OCI-LY7 (cell line): ENCODE results near the gene HCN1. TPM values are rescaled to one million over a fixed set of nuclear protein-coding genes. Genes with fewer than 3 reads are reported as not detected.

Experiments
- BruUV-seq: library from RNA; stranded (reverse); fragments of 400-500 nt; replicated peaks from 2 replicates; lab custom pipeline; 2021; lab: Mats Ljungman, UMichigan
- CTCF ChIA-PET: fragments of 300-600 bp; sonication (Branson Sonifier 250); formaldehyde crosslinking; loops from one replicate; lab custom pipeline; 2022; ENCODE audit warnings: antibody characterized with exemption; ENCODE audit not compliant: unreplicated experiment; lab: Charles Lee
- POLR2A ChIA-PET: fragments of 300-600 bp; sonication (Branson Sonifier 250); formaldehyde crosslinking; loops from one replicate; lab custom pipeline; 2022; ENCODE audit warnings: antibody characterized with exemption; lab: Charles Lee
- DNase-seq: peaks from one replicate; pipeline ENCODE4 v3.0.0-alpha.2; 2015; ENCODE audit warnings: low spot score
- H2AFZ ChIP-seq: fragments of 200-600 bp; sonication (generic), shearing (Covaris generic); 2 replicates; pipeline ENCODE4 v1.6.1; 2014; ENCODE audit warnings: mild to moderate bottlenecking, antibody characterized with exemption, low read length, moderate library complexity
- H3K27ac ChIP-seq: fragments of 200-600 bp; sonication (generic); 2 replicates; pipeline ENCODE4 v1.5.1; 2014; ENCODE audit warnings: mixed run types, low read depth, mild to moderate bottlenecking, moderate library complexity, low read length, inconsistent platforms; ENCODE audit not compliant: poor library complexity, severe bottlenecking
- H3K36me3 ChIP-seq: fragments of 200-600 bp; sonication (generic); 2 replicates; pipeline ENCODE4 v1.6.1; 2014; ENCODE audit warnings: mild to moderate bottlenecking, antibody characterized with exemption, low read length, moderate library complexity, mixed read lengths; ENCODE audit not compliant: insufficient read depth
- H3K4me1 ChIP-seq: fragments of 200-600 bp; sonication (generic); 2 replicates; pipeline ENCODE4 v1.5.1; 2014; ENCODE audit warnings: mild to moderate bottlenecking, low read length; ENCODE audit not compliant: insufficient read depth, poor library complexity, severe bottlenecking
- H3K4me2 ChIP-seq: fragments of 200-600 bp; sonication (generic); 2 replicates; pipeline ENCODE4 v1.6.1; 2014; ENCODE audit warnings: mild to moderate bottlenecking, low read length
- H3K4me3 ChIP-seq: fragments of 200-600 bp; sonication (generic); 2 replicates; pipeline ENCODE4 v1.5.1; 2014; ENCODE audit warnings: mild to moderate bottlenecking, low read depth, low read length; ENCODE audit not compliant: poor library complexity, severe bottlenecking
- H3K79me2 ChIP-seq: fragments of 200-600 bp; sonication (generic); 2 replicates; pipeline ENCODE4 v1.6.1; 2016; ENCODE audit warnings: low read depth, mild to moderate bottlenecking, low read length, moderate library complexity, mixed read lengths; ENCODE audit not compliant: insufficient read depth
- H3K9me2 ChIP-seq: fragments of 200-600 bp; sonication (generic); 2 replicates; pipeline ENCODE4 v1.6.1; 2016; ENCODE audit warnings: mild to moderate bottlenecking, low read length, mixed read lengths; ENCODE audit not compliant: insufficient read depth
- H3K9me3 ChIP-seq: fragments of 200-600 bp; sonication (generic); 2 replicates; pipeline ENCODE4 v1.6.1; 2014; ENCODE audit warnings: mild to moderate bottlenecking, mixed run types, low read length, mixed read lengths
- H4K20me1 ChIP-seq: fragments of 200-600 bp; sonication (generic); 2 replicates; pipeline ENCODE4 v1.6.1; 2014; ENCODE audit warnings: mild to moderate bottlenecking, antibody characterized with exemption, low read length, moderate library complexity, mixed read lengths; ENCODE audit not compliant: insufficient read depth
- CTCF ChIP-seq: fragments of 200-600 bp; sonication (generic); conservative IDR thresholded peaks from 2 replicates; pipeline ENCODE4 v1.5.1; 2014; ENCODE audit warnings: mild to moderate bottlenecking, antibody characterized with exemption, low read length, moderate library complexity, mixed read lengths
- EZH2phosphoT487 ChIP-seq: fragments of 200-600 bp; sonication (generic); IDR thresholded peaks from 2 replicates; pipeline ENCODE4 v1.6.1; 2018; ENCODE audit warnings: low read depth, borderline replicate concordance, mild to moderate bottlenecking, mixed run types, antibody characterized with exemption, low read length, moderate library complexity, mixed read lengths
- intact Hi-C: fragments of 100-400 bp; cut with micrococcal nuclease; formaldehyde crosslinking; loops from one replicate; pipeline ENCODE4 v1.10.0; 2022; ENCODE audit not compliant: unreplicated experiment
- total RNA-seq, 2 experiments: library from RNA; depleted of rRNA in 1 of 2; stranded (reverse); fragments of >200 nt in 1 of 2; shearing (Covaris generic) in 1 of 2; gene quantifications; 2 replicates each; pipeline ENCODE4 v1.2.3, GENCODE V29; 2014 to 2022

HCN1 gene
- total RNA-seq, 2 experiments from 2014 or later: not detected

DNA sequence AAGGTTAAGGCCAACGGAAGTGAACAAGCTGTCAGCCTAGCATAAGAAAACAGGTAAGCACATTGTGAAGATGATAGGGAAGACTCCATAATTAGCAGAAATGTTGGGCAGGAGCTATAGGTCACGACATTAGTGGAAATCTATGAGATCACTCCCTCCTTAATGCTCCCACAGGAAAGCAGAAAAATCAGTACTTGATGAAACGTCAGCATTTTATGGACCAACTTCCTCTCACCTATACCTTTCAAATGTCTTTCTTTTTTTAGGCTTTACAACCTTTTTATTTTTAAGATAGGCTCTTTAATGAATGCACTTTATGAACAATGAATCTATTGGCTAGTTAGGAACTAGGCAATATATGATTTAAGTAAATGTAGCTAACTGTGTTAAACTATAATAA lies 29.4 kb upstream of the HCN1 start:
- Histone ChIP-seq H4K20me1 (no peaks in the 10 kb centered on the region), H3K4me1 (no peaks in the 10 kb centered on the region), H3K9me3 (0 out of 2 replicates have a peak, but pooled peaks cover 14% of the 10 kb centered on the region), H3K79me2 (no peaks in the 10 kb centered on the region), H3K4me3 (no peak overlapping the region), H3K9me2 (no peaks in the 10 kb centered on the region), H2AFZ (no peak overlapping the region), H3K27ac (no peak overlapping the region), H3K36me3 (no peaks in the 10 kb centered on the region), H3K4me2 (no peak overlapping the region)
- CTCF ChIA-PET: no interaction called here
- POLR2A ChIA-PET: no interaction called here
- intact Hi-C loops: no loop called here
- no peak for DNase-seq
- TF ChIP-seq EZH2phosphoT487: no peak
- TF ChIP-seq CTCF: no peak
- no TSS peak for BruUV-seq

DNA sequence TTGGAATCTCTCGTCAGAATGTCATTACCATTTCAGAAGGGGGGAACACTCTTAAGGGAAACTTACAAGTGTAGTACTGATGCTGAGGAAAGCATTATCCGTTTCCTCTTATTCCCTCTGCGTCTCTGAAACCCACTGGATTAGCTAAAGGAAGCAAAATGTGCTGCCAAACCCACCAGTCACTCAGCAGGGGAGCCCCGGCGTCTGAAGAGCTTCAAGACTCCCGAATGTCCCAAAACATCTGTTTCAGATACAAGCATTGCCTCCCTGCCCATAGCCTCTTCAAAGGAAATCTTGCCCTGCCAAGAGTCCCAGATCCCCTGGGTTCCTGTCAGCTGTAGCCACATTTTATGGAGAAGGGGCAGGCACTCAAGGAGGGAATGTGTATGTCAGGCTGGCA lies 1.0 kb upstream of the HCN1 start:
- TF ChIP-seq EZH2phosphoT487: no peak
- no peak for TF ChIP-seq CTCF
- no peaks in the 10 kb centered on the region for H3K36me3 ChIP-seq
- CTCF ChIA-PET: no interaction called here
- no peaks in the 10 kb centered on the region for H3K79me2 ChIP-seq
- H3K4me1 ChIP-seq: no peaks in the 10 kb centered on the region
- no peak for DNase-seq
- no peak overlapping the region for H3K4me2 ChIP-seq
- no peak overlapping the region for H3K4me3 ChIP-seq
- POLR2A ChIA-PET: no interaction called here
- no peak overlapping the region for H3K27ac ChIP-seq
- no peak overlapping the region for H2AFZ ChIP-seq
- H3K9me2 ChIP-seq: no peaks in the 10 kb centered on the region
- H4K20me1 ChIP-seq: no peaks in the 10 kb centered on the region
- no TSS peak for BruUV-seq
- H3K9me3 ChIP-seq: 0 out of 2 replicates have a peak, but pooled peaks cover 5% of the 10 kb centered on the region
- intact Hi-C loops: no loop called here

- no TSS peak for BruUV-seq
- POLR2A ChIA-PET: no interaction called here
- TF ChIP-seq CTCF (no peak), EZH2phosphoT487 (no peak)
Observed at GRCh38 chr5:45695804-45696156, 400 bp downstream of the HCN1 start.

More at GRCh38 chr5:45695804-45696156, 400 bp downstream of the HCN1 start:
- Histone ChIP-seq H3K9me2 (no peaks in the 10 kb centered on the region), H3K4me3 (no peak overlapping the region), H3K36me3 (no peaks in the 10 kb centered on the region), H3K4me2 (no peak overlapping the region), H3K9me3 (0 out of 2 replicates have a peak, but pooled peaks cover 5% of the 10 kb centered on the region), H3K4me1 (no peaks in the 10 kb centered on the region), H2AFZ (no peak overlapping the region), H3K79me2 (no peaks in the 10 kb centered on the region), H4K20me1 (no peaks in the 10 kb centered on the region), H3K27ac (no peak overlapping the region)
- CTCF ChIA-PET: no interaction called here
- no peak for DNase-seq
- intact Hi-C loops: no loop called here
